Endothelial cell of coronary artery (primary cell): ENCODE data around the gene MS4A3. TPM values are rescaled to one million over a fixed set of nuclear protein-coding genes. Genes with fewer than 3 reads are reported as not detected.

ENCODE experiments used
- total RNA-seq: library from RNA; depleted of rRNA; stranded (reverse); fragments of >200 nt; gene quantifications from 2 replicates; pipeline ENCODE4 v1.2.3, GENCODE V29; 2014

MS4A3 gene
- total RNA-seq: not detected in 2 replicates

GRCh38 chr11:60056349-60056969, at the start of gene MS4A3:
Gene MS4A3, plus strand, starts transcription at chr11:60056665. Its CDS starts 4,496 bp downstream, at chr11:60061161.

GRCh38 chr11:60016881-60017280, 39.6 kb upstream of the MS4A3 start, which contains the start of gene OOSP4B:
Gene OOSP4B, plus strand, starts transcription at chr11:60017181.

GRCh38 chr11:60040109-60040508, 16.4 kb upstream of the MS4A3 start, which contains the start of gene OOSP2:
Gene OOSP2, plus strand, starts transcription at chr11:60040409. Its CDS starts 51 bp downstream, at chr11:60040460.

GRCh38 chr11:60088364-60088763, 31.9 kb downstream of the MS4A3 start, which contains the start of gene MS4A2:
Gene MS4A2, plus strand, starts transcription at chr11:60088664. Its CDS starts 102 bp downstream, at chr11:60088766.

Other genes starting within 250 kb of the MS4A3 start
- gene MRPL16, start 245.9 kb upstream of the MS4A3 start, total RNA-seq: 43.5 and 45.6 TPM in 2 replicates
- not detected in 2 replicates for gene CBLIF, start 211.2 kb upstream of the MS4A3 start, total RNA-seq
- not detected in 2 replicates for gene TCN1, start 190.2 kb upstream of the MS4A3 start, total RNA-seq
- gene OOSP3, start 177.9 kb upstream of the MS4A3 start, total RNA-seq: not detected in 2 replicates
- not detected in 2 replicates for gene OOSP1, start 118.2 kb upstream of the MS4A3 start, total RNA-seq
- gene OOSP4A, start 92.6 kb upstream of the MS4A3 start, total RNA-seq: not detected in 2 replicates
- gene OOSP4B, start 39.5 kb upstream of the MS4A3 start, total RNA-seq: not detected in 2 replicates
- not detected in 2 replicates for gene OOSP2, start 16.3 kb upstream of the MS4A3 start, total RNA-seq
- gene MS4A2, start 32.0 kb downstream of the MS4A3 start, total RNA-seq: not detected in 2 replicates
- 0.81 and 3.8 TPM in 2 replicates for gene MS4A6A, start 126.4 kb downstream of the MS4A3 start, total RNA-seq
- not detected in 2 replicates for gene MS4A4E, start 186.5 kb downstream of the MS4A3 start, total RNA-seq
- not detected in 2 replicates for gene MS4A4A, start 224.0 kb downstream of the MS4A3 start, total RNA-seq